ENCODE results near the gene TNIP1.

The TNIP1 gene

DNA sequence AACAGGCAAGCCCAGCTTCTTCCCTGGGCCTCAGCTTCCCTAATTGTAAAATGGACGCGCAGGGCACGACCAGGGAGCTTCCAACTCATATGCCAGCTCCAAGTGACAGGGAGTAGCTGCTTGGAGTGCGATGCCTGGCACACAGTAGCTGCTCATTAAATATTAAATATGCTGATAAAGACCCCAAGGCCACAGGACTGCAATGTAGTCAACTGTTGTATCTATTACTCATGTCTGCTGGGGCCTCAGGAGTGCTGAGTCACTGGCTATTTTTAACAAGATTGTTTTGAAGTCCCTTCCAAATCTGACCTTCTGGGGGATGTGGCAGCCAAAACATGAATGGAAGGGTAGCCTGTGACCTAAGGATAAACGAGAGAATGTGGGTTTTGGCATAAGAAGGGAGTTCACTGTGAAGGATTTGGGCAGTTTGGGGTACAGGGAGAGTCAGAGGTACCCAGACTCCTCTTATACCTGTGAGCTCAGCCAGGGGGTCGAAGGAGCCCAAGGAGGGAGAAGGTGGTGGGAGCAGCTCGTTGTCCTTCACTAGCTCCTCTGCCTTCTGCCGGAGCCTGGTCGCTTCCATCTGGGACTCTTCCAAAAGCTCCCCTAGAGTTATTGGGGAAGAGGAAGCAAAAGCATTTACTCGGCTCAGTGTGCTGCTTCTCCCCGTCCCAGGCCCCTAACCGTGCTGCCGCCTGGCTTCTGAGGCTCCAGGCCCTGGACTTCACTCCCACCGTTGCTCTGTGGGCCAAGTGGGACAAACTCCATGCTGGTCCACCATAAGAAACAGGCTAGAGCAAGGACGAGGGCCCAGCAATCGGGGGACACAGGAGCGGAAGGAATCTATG, 17.5 kb downstream of the TNIP1 start:
- no peak for DNase-seq

- no peak for DNase-seq
Measured at GRCh38 chr5:151062405-151063141, 18.3 kb downstream of the TNIP1 start.

DNA sequence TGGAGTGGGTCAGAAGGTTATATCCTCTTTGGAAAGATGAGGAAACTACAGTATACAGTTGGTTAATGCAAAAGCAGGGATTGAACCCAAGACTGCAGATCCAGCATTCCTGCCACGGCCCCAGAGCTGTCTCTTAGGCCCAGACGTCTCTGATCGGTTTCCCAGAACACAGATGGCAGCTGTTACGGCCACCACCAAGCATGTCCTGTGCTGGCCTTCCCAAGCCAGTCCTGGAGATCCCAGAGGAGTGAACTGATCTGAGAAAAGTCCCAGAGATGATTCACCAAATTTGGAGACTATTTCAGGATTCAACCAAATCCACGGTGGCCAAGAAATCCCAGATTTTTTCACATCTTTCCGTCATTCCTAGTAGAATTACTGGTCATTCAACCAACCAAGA, 20.1 kb downstream of the TNIP1 start:
- no peak for DNase-seq

DNA sequence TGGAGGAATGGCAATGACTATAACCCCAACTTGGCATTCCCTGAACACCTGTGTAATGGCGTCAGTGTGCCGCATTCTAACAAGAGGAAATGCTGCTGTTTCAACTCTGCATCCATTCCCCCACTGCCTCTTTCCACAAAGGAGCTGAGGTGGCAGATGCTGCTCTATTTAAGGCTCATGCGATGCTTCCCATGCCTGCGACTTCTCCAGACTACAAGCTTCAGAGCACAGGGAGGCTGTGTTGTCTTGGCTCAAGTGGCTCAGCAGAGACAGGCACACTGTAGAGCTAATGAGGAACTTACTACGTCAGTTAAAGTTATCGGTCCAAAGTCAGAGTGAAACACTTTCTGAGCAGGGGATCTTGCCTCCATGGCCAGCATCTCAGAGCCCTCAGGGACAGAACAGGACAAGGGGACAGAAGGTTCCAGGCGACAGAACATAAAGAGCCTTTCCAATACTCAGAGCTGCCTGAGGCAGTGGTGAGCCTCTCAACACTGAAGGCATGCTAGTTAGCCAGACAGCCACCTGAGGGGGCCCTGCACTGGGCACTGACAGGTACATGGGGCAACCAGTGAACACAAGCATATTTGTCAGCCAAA, 21.8 kb downstream of the TNIP1 start:
- no peak for DNase-seq

- no peak for DNase-seq
Measured at GRCh38 chr5:151058301-151058700, 22.5 kb downstream of the TNIP1 start.

DNA sequence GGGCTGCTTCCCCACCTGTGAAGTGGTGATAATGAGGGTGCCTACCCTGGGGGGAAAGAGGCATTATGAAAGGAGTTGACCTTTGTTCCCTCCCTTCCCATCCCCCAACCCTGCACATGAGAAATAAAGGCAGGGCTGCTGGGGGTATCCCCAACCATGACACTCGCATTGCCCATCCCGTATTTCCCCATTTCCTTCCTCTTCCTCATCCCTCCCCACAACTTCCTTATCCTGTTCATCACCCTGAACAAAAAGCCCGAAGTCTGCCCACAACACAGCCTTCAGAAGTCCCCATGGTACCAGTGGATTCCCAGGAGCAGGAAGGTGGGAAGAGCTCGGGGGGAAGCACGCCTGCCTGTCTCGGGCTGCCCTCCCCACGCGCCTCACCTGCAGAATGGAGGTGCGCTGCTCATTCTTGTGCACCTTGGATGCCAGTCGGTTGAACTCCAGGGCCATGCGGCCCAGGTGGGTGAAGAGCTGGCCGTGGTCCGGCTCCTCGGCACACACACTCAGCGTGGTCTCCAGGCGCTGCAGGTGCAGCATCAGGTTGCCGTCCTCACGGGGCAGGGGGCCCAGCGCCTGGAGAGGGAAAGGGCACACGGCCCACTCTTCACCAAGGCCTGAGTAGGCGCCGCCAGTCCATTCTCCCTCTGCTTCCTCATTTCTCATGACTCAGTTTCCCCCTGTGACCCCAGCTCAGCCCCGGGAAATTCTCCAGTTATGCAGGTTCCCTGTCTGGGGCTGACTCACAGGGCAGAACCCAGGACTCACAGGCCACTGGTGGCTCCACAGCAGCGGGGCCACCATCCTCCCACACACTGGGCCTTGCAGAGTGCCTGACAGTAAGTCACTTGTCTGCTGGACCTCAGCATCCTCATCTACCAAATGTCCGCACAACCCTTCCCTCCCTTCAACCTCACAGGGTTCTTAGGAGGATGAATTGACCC, 24.2 kb downstream of the TNIP1 start:
- no peak for DNase-seq

DNA sequence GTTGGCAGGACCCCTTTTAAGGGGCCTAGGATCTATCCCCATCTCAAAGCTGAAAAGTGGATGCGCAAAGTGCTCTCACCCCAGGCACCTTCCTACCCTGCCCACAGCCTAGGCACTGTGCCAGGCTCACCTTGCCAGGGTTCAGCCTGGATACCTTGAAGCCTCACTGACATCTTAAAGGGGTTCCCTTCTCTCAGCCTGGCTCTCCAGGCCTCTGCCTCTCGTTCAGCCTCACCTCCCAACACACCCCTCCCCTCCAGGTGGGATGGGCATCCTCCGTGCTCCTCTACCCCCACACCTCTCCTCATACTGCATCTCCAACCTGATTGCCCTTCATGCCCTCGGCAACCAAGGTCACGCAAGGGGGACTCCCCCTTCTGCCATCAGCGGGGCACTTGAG, 25.5 kb downstream of the TNIP1 start:
- DNase-seq = no peak

DNA sequence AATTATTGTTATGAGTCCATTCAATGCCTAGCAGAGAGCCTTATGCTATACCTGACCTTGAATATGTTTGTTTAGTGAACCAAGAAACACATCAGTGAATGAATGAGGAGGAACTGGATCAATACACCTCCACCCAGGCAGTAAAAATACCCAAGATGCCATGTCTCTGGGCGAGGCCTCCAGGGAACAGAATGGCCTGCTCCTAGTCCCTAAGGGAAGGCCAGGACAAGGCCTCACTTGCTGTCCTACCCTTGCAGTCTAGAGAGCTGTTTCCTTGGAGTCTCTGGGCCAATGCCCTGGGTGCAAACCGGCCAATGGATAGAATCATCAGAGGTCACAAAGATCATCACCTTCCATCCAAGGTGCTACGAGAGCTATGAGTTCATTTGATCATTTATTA, 26.1 kb downstream of the TNIP1 start:
- no peak for DNase-seq

- DNase-seq = no peak
Measured at GRCh38 chr5:151053796-151054462, 26.9 kb downstream of the TNIP1 start.

- no peak for DNase-seq
Measured at GRCh38 chr5:151052836-151053235, 28.0 kb downstream of the TNIP1 start.

DNA sequence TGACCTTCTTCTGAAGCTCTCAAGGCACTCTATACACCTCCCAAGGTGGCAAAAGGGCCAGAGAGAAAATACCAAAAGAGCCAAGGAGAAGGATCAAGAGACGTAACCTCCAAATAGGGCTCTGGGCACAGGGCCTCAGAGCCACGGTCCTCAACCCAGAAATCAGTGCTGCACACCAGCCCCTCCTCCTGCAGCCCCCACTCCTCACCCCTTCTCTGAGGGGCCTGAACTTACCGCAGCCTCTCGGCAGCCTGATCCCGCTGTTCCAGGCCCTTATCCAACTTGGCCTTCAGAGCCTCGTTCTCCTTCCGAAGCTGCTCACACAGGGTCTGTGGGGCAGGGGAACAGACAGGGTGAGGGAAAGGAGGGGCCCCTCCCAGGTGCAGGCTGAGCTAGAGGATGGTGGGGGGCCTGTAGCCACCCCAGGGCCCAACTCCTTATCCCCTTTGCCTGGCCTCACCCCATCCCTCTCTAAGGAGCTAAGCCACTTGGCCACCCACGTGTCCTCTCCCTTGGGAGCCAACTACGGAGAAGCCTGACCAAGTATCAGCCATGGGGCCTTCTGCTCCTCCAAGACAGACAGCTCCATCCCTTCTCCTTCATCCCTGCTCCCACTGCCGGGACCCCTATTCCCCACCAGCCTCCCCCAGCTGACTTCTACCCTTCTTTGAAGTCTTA, 28.8 kb downstream of the TNIP1 start:
- no peak for DNase-seq

- peak; percentile 70 for DNase-seq
Measured at GRCh38 chr5:151051066-151051930, 29.5 kb downstream of the TNIP1 start.

GRCh38 chr5:151048526-151048925, 32.3 kb downstream of the TNIP1 start:
- DNase-seq = no peak

DNA sequence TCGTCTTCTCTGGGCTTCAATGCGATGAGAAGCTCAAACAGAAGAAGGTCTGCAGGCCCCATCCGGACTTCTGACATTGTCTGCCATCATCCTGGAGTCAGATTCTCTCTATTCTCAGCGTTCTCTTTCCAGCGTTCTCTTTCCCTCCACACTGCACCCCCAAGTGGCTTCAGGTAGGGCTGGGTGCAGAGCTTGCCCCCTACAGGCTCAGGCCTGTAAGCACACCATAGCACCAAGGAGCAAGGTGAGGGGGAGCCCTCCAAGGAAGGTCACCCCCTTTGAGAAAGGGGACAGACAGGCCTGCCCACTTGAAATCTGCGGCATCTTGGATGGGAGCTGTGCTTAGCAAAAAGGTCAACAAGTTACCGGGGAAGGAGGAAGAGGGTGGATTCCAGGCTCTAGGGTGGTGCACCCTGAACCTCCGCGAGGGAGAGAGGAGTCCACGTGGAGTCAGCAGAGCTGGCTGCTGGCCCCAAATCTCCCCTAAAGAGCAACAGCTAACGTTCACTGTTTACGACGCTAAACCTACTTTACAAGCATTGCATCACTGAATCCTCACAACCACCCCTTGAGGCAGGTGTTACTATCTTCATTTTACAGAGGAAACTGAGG, 32.9 kb downstream of the TNIP1 start:
- peak; percentile 28 for DNase-seq

GRCh38 chr5:151042453-151043093, 38.3 kb downstream of the TNIP1 start:
- no peak for DNase-seq

DNA sequence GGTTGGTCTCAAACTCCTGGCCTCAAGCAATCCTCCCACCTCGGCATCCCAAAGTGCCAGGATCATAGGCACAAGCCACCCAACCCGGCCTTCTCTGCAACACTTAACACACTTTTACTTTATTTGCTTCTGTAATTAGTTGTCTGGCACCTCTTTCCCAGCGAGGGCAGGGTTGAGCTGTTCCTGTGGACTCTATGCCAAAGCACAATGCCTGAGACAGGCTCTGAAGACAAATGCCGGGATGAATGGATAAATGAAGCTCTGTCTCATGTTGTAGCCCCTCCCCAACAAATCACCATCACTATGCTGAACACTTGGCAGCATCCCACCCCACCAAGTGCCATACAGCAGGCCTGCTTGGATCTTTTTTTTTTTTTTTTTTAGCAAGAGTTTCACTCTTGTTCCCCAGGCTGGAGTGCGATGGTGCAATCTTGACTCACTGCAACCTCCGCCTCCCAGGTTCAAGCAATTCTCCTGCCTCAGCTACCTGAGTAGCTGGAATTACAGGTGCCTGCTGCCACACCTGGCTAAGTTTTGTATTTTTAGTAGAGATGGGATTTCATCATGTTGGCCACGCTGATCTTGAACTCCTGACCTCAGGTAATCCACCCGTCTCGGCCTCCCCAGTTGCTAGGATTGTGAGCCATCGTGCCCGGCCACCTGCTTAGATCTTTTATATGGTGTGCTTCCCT, 39.1 kb downstream of the TNIP1 start:
- DNase-seq = no peak

- DNase-seq = no peak
Measured at GRCh38 chr5:151040211-151040747, 40.6 kb downstream of the TNIP1 start.

- DNase-seq = no peak
Measured at GRCh38 chr5:151039665-151040064, 41.2 kb downstream of the TNIP1 start.

DNA sequence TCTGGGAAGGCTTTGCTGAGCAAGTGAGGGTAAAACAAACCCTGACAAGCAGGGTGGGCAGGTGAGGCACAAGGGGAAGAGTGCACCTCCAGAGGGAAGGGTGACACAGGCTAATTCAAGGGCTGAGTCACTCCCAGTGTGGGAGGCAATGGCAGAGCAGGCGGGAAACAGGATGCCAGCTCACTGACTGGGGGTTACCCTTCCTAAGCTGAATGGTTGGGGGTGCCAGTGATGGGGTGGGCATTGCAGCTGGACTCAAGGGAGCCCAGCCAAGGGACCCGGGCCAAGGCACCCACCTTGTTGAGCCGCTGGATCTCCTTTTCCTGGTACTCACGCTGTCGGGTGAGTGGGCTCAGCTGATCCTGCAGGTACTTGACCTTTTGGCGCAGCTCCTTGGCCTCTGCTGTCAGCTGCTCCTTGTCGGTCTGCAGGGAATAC, 42.0 kb downstream of the TNIP1 start:
- no peak for DNase-seq
